HG02588 (cell line): Measurements from ENCODE around the gene HMGCL.
A peak's percentile ranks its signal among the peaks of the same experiment; 100 is the strongest.
"Not testable (repeated sequence)": the region's sequence is repeated elsewhere in the genome, so short reads cannot be mapped to it uniquely, and the experiment has no call there.

Source experiments
- ATAC-seq: cut with Tn5 transposase; IDR thresholded peaks from one replicate; pipeline ENCODE4 v1.9.1; 2021; ENCODE audit warnings: mild to moderate bottlenecking, moderate library complexity; ENCODE audit not compliant: unreplicated experiment

The HMGCL gene

GRCh38 chr1:23799570-23800399 is 25.4 kb downstream of the HMGCL start:
- ATAC-seq: peak; percentile 4

GRCh38 chr1:23799255-23799569 is 26.0 kb downstream of the HMGCL start:
- ATAC-seq: no peak

GRCh38 chr1:23798662-23799142 is 26.5 kb downstream of the HMGCL start:
- ATAC-seq: no peak

- ATAC-seq: no peak
Measured at GRCh38 chr1:23797478-23798448, 27.5 kb downstream of the HMGCL start.

GRCh38 chr1:23796466-23797271 is 28.6 kb downstream of the HMGCL start:
- no peak for ATAC-seq

- no peak for ATAC-seq
Measured at GRCh38 chr1:23795676-23796465, 29.4 kb downstream of the HMGCL start.

- ATAC-seq: not testable (repeated sequence)
Measured at GRCh38 chr1:23794732-23795182, 30.5 kb downstream of the HMGCL start.

GRCh38 chr1:23793861-23794731 is 31.1 kb downstream of the HMGCL start:
- ATAC-seq: no peak

GRCh38 chr1:23793018-23793781 is 32.0 kb downstream of the HMGCL start:
- ATAC-seq: no peak

- ATAC-seq: no peak
Measured at GRCh38 chr1:23792151-23792945, 32.9 kb downstream of the HMGCL start.

- no peak for ATAC-seq
Measured at GRCh38 chr1:23791516-23792047, 33.6 kb downstream of the HMGCL start.

GRCh38 chr1:23790696-23791515 is 34.3 kb downstream of the HMGCL start, which contains the start of gene LYPLA2:
Gene LYPLA2, plus strand, starts transcription at chr1:23791145. Its CDS starts 1,538 bp downstream, at chr1:23792683.
- ATAC-seq: peak; percentile 86

GRCh38 chr1:23788695-23789094 is 36.5 kb downstream of the HMGCL start:
- ATAC-seq: no peak

- no peak for ATAC-seq
Measured at GRCh38 chr1:23787701-23788100, 37.5 kb downstream of the HMGCL start.

GRCh38 chr1:23784846-23785245 is 40.4 kb downstream of the HMGCL start:
- no peak for ATAC-seq

- ATAC-seq: not testable (repeated sequence)
Measured at GRCh38 chr1:23783141-23783540, 42.1 kb downstream of the HMGCL start.
